Sigmoid colon (tissue), 7 donors: ENCODE measurements around the gene SYPL1. TPM values are rescaled to one million over a fixed set of nuclear protein-coding genes. Genes with fewer than 3 reads are reported as not detected.

ENCODE experiments used
- DNase-seq: peaks from one replicate; pipeline ENCODE4 v3.0.0-alpha.2; 2019
- H3K27ac ChIP-seq, 4 donors: fragments of 200-600 bp; sonication (generic); one replicate each; pipeline ENCODE4 v1.5.1; 2016 to 2019; ENCODE audit warnings: mild to moderate bottlenecking in 1 of 4
- H3K27me3 ChIP-seq, 3 donors: fragments of 200-600 bp; sonication (generic); one replicate each; pipeline ENCODE4 v1.5.1; 2019; ENCODE audit warnings: mild to moderate bottlenecking in 1 of 3
- H3K36me3 ChIP-seq, 4 donors: fragments of 200-600 bp; sonication (generic); one replicate each; pipeline ENCODE4 v1.5.1; 2016 to 2019
- H3K4me1 ChIP-seq, 4 donors: fragments of 200-600 bp; sonication (generic); one replicate each; pipeline ENCODE4 v1.5.1; 2017 to 2019
- H3K4me3 ChIP-seq, 4 donors: fragments of 200-600 bp; sonication (generic); one replicate each; pipeline ENCODE4 v1.5.1; 2017 to 2019; ENCODE audit warnings: mild to moderate bottlenecking in 2 of 4, moderate library complexity in 1 of 4
- H3K9me3 ChIP-seq, 4 donors: fragments of 200-600 bp in 3 of 4; sonication (generic) in 3 of 4; one replicate each; pipeline versions ENCODE4 v1.5.1 to v1.6.1; 2013 to 2019
- EP300 ChIP-seq, 4 donors: sonication (generic); formaldehyde crosslinking; IDR thresholded peaks; one replicate each; pipeline ENCODE4 v1.6.1; 2017; ENCODE audit warnings: antibody characterized with exemption in 4 of 4
- POLR2A ChIP-seq, 2 donors: fragments of 450-650 bp; IDR thresholded peaks; one replicate each; pipeline ENCODE4 v1.6.1; 2016; ENCODE audit warnings: antibody characterized with exemption in 2 of 2, mild to moderate bottlenecking in 2 of 2, moderate library complexity in 2 of 2
- POLR2AphosphoS5 ChIP-seq, 4 donors: sonication (generic); formaldehyde crosslinking; IDR thresholded peaks; one replicate each; pipeline ENCODE4 v1.6.1; 2017; ENCODE audit warnings: antibody characterized with exemption in 4 of 4
- WGBS, 2 donors: extraction: QIAGEN DNeasy Blood & Tissue Kit; methylation state at CpG; one replicate each; pipeline ENCODE4 v1.1.7; 2013; 5-methylcytosine and 5-hydroxymethylcytosine counted together
- intact Hi-C: fragments of 100-400 bp; cut with DNase I; formaldehyde crosslinking; loops from one replicate; pipeline ENCODE4 v1.15.1; 2023
- polyA plus RNA-seq, 3 donors: library from polyadenylated mRNA; stranded (reverse); fragments of 200-250 nt; gene quantifications; one replicate each; pipeline ENCODE4 v1.2.3, GENCODE V29; 2013
- total RNA-seq, 4 donors: library from RNA; depleted of rRNA; stranded (reverse); fragments of >200 nt; gene quantifications; one replicate each; pipeline ENCODE4 v1.1.0, GENCODE V29; 2016
- TF ChIP-seq, protein P1 (sequence below), 4 experiments: fragments of 450-650 bp in 3 of 4; fragments of 200-600 bp in 1 of 4; IDR thresholded peaks; one replicate each; pipeline ENCODE4 v1.5.1; 2016 to 2019; ENCODE audit warnings: antibody characterized with exemption in 4 of 4, mild to moderate bottlenecking in 3 of 4, moderate library complexity in 2 of 4
- donor health status: healthy with polysubstance abuse.
- donor health status: Bipolar disorder and iron deficiency.
- donor health status: healthy.

The SYPL1 gene
- total and polyA plus RNA-seq, 7 donors = 21.0 to 184 (median 99.5) TPM

DNA sequence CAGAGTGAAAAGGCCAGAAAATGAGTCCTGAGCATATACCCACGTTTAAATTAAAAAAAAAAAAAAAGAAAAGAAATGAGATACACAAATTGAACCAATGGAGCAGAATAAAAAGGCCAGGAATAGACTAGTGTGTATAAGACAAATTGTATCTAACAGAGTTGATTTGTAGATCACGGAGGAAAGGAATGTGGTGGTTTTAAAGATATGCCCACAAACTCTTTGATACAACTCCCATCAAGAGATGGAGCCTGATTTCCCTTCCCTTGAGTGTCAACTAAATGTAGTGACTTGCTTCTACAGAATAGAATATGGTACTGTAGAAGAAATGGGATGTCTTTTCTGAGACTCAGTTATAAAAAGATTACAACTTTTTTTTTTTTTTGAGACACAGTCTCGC, 10.4 kb downstream of the SYPL1 start:
- TF ChIP-seq, protein P1, sequence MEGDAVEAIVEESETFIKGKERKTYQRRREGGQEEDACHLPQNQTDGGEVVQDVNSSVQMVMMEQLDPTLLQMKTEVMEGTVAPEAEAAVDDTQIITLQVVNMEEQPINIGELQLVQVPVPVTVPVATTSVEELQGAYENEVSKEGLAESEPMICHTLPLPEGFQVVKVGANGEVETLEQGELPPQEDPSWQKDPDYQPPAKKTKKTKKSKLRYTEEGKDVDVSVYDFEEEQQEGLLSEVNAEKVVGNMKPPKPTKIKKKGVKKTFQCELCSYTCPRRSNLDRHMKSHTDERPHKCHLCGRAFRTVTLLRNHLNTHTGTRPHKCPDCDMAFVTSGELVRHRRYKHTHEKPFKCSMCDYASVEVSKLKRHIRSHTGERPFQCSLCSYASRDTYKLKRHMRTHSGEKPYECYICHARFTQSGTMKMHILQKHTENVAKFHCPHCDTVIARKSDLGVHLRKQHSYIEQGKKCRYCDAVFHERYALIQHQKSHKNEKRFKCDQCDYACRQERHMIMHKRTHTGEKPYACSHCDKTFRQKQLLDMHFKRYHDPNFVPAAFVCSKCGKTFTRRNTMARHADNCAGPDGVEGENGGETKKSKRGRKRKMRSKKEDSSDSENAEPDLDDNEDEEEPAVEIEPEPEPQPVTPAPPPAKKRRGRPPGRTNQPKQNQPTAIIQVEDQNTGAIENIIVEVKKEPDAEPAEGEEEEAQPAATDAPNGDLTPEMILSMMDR (IDR thresholded peaks at IDR 0.05) = no peak
- no peak for TF ChIP-seq POLR2AphosphoS5 (IDR thresholded peaks at IDR 0.05)
- TF ChIP-seq POLR2A (IDR thresholded peaks at IDR 0.05) = no peak
- TF ChIP-seq EP300 (IDR thresholded peaks at IDR 0.05) = no peak
- Histone ChIP-seq H3K9me3 (no peaks in the 10 kb centered on the region), H3K27ac (no peak overlapping the region), H3K27me3 (no peaks in the 10 kb centered on the region), H3K4me3 (no peak overlapping the region), H3K36me3 (peaks cover 2 to 11% (median 4%) of the 10 kb centered on the region in 4 donors), H3K4me1 (peaks cover 0 to 87% (median 63%) of the 10 kb centered on the region in 4 donors)
- intact Hi-C loops = no loop called here
- 71 to 84% methylated on average over 3 of the region's 3 CpGs for WGBS, 2 donors
- DNase-seq = no peak

GRCh38 chr7:106100863-106101629, 11.1 kb downstream of the SYPL1 start:
- H3K4me3 ChIP-seq = no peak overlapping the region
- WGBS, 2 donors = 61 to 73% methylated on average over 5 of the region's 5 CpGs

DNA sequence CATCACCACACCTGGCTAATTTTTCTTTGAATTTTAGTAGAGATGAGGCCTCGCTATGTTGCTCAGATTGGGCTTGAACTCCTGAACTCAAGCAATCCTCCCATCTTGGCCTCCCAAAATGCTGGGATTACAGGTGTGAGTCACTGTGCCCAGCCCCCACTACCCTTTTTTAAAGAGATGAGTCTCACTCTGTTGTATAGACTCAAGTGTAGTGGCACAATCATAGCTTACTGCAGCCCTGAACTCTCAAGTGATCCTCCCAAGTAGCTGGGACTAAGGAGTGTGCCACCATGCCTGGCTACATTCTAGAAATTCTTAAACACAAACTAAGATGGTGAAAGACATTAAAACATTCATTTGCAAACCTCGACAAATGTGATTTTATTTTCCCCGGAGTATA, 12.6 kb downstream of the SYPL1 start:
- DNase-seq = no peak
- Histone ChIP-seq H3K27ac (no peak overlapping the region), H3K36me3 (peaks cover 3 to 33% (median 12%) of the 10 kb centered on the region in 4 donors), H3K9me3 (no peaks in the 10 kb centered on the region), H3K4me3 (no peak overlapping the region), H3K4me1 (peaks cover 0 to 65% (median 42%) of the 10 kb centered on the region in 4 donors), H3K27me3 (no peaks in the 10 kb centered on the region)
- 92 to 98% methylated on average over 3 of the region's 3 CpGs for WGBS, 2 donors
- TF ChIP-seq, protein P1 (IDR thresholded peaks at IDR 0.05) = no peak
- TF ChIP-seq POLR2A (IDR thresholded peaks at IDR 0.05) (no peak), POLR2AphosphoS5 (IDR thresholded peaks at IDR 0.05) (no peak), EP300 (IDR thresholded peaks at IDR 0.05) (no peak)
- intact Hi-C loops = no loop called here

More at GRCh38 chr7:106100863-106101629, 11.1 kb downstream of the SYPL1 start:
- intact Hi-C loops = no loop called here
- Histone ChIP-seq H3K9me3 (no peaks in the 10 kb centered on the region), H3K27me3 (no peaks in the 10 kb centered on the region), H3K4me1 (peaks cover 0 to 80% (median 56%) of the 10 kb centered on the region in 4 donors), H3K27ac (peak overlapping the region in 1 of 4 donors; percentile 2), H3K36me3 (peaks cover 3 to 18% (median 9%) of the 10 kb centered on the region in 4 donors)
- no peak for TF ChIP-seq POLR2A (IDR thresholded peaks at IDR 0.05)
- no peak for TF ChIP-seq POLR2AphosphoS5 (IDR thresholded peaks at IDR 0.05)
- TF ChIP-seq EP300 (IDR thresholded peaks at IDR 0.05) = no peak
- TF ChIP-seq, protein P1 (IDR thresholded peaks at IDR 0.05) = no peak
- DNase-seq = no peak

GRCh38 chr7:106098889-106099288, 13.2 kb downstream of the SYPL1 start:
- no peak for DNase-seq
- H3K27ac ChIP-seq = no peak overlapping the region
- H3K9me3 ChIP-seq = no peaks in the 10 kb centered on the region
- no peaks in the 10 kb centered on the region for H3K27me3 ChIP-seq
- intact Hi-C loops = no loop called here
- no peak overlapping the region for H3K4me3 ChIP-seq
- TF ChIP-seq POLR2AphosphoS5 (IDR thresholded peaks at IDR 0.05) (no peak), EP300 (IDR thresholded peaks at IDR 0.05) (no peak), POLR2A (IDR thresholded peaks at IDR 0.05) (no peak)
- TF ChIP-seq, protein P1 (IDR thresholded peaks at IDR 0.05) = no peak
- H3K4me1 ChIP-seq = peaks cover 0 to 59% (median 39%) of the 10 kb centered on the region in 4 donors
- H3K36me3 ChIP-seq = peaks cover 3 to 34% (median 12%) of the 10 kb centered on the region in 4 donors
